HuH-7 (cell line): ENCODE measurements around the gene S100A8.
"Not testable (repeated sequence)": the region's sequence is repeated elsewhere in the genome, so short reads cannot be mapped to it uniquely, and the experiment has no call there.

Experiments used
- DNase-seq: peaks from one replicate; pipeline ENCODE4 v3.0.0; 2011; ENCODE audit warnings: low spot score

Gene S100A8

GRCh38 chr1:153390938-153391710 is at the start of gene S100A8:
TSS of gene S100A8 (minus strand) at chr1:153391073. CDS start at chr1:153390535, 538 bp downstream.
- DNase-seq = no peak

DNA sequence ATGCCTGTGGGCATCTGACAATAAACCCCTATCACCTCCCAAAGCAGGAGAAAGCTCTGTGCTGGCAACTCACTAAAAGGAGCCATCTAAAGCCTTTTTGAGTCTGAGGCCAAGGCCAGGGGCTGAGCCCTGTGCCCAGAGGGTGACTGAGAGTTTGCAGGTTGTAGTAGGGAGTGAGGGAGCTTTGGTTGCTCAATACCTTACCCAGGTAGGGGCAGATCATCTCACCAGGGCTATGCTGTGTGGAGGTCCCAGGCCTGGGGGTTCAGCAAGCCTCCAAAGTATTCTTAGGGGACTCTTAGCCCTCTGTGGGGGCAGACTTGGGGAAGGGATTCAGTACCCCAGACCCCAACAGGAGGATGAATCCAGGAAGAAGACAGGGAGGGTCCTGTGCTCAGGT is 48.4 kb upstream of the S100A8 start:
- DNase-seq = no peak

DNA sequence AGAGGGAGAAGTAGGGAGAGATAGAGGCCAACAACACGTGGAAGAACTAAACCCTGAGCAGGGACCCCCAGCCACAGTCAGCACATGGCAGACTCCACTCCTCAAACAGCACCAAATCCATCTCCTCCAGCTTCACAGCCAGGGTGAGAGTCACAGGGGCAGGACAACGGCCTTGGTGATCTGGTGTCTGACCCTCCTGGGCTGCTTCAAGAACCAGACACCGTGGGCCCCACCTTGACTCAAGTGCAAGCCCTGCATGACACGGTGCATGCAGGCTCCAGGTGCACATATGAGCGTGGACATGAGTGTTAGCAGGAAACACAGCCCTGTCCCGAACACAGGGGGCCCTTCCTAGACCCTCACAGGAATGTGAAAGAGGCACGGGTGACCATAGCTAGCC is 47.7 kb upstream of the S100A8 start:
- DNase-seq = no peak

DNA sequence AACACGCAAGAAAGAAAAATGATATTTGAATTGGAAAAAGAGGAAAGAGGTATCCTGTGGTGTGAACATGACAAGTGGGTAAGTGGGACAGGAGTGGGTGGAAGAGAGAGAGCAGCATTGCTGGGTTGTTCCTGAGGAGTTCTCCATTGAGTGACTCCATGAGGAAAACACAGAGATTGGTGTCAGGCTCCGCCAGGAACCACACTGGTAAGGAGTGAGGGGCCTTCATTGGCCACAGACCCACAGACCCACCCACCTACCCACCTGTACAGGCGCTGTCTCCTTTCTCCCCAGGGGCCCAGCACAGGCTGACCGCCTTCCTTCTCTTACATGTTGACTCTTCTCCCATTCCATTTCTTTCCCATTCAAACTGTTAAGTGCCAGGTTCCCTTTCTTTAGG is 46.4 kb upstream of the S100A8 start:
- DNase-seq = no peak

- DNase-seq = no peak
Measured at GRCh38 chr1:153434746-153435455, 44.0 kb upstream of the S100A8 start.

GRCh38 chr1:153432874-153433681 is 42.2 kb upstream of the S100A8 start:
- no peak for DNase-seq

DNA sequence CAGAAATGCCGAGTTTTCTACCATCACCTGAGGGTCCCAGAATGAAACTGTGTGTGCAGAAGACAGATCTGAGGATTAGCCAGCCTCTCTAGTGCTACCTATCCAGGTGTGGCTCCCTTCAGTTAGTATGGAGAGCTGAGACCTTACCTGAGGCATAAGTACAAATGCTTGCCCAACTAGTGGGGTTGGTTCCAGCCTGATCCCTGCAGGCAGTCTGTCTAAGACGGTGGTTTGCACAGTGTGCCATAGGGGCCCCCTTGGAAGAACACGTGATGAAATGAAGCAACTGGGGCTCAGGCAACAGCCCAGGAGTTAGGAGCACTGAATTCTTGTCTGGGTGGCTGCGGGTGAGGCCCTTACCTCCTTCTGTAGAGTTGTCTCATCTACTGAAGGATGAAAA is 41.1 kb upstream of the S100A8 start:
- no peak for DNase-seq

GRCh38 chr1:153431427-153431826 is 40.6 kb upstream of the S100A8 start:
- no peak for DNase-seq

DNA sequence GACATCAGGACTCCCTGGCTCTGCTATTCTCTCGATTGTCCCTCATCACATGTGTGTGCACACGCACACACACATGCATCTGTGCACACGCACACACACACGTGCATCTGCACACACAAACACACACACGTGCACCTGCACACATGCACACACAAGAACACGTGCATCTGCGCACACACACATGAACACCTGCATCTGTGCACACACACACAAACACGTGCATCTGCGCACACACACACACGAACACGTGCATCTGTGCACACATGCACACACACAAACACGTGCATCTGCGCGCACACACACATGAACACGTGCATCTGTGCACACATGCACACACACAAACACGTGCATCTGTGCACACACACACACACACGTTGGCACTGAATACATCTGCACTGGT is 40.1 kb upstream of the S100A8 start:
- DNase-seq = no peak

DNA sequence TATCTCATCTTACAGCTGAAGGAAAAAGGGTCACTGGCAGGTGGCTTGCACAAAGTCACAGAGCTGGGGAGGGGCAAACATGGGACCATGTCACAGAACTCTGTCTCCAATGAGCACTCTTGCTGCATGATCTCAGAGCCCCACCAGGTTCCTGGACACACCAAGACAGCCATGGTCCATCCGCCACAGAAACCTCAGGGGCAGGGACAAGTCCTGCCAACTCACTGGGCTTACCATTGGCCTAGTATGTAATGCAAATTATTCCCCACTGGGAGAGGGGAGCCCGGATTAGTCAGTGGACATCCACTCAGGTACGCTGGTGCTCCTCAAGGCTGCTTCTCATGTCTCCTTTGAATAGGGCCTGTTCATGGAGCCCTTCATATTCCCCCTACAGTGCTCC is 39.7 kb upstream of the S100A8 start:
- no peak for DNase-seq

DNA sequence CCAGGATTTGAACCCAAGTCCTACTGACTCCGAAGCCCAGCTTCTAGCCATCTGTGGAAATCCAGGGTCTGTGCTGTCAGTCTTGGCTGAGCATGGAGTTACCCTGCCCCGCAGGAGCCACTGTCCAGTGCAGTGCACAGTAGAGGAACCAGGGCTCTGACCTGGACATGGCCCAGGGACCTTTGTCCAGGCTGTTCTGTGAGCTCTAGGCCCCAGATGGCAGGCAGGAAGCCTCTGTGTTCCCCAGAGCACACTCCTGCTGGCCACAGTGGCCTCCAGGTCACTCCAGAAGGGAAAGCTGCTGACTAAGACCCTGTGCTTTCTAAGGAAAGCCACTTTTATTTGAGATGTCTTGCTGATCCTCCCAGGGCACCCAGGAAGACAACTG is 39.3 kb upstream of the S100A8 start:
- no peak for DNase-seq

GRCh38 chr1:153429266-153430165 is 38.6 kb upstream of the S100A8 start:
- DNase-seq = no peak

DNA sequence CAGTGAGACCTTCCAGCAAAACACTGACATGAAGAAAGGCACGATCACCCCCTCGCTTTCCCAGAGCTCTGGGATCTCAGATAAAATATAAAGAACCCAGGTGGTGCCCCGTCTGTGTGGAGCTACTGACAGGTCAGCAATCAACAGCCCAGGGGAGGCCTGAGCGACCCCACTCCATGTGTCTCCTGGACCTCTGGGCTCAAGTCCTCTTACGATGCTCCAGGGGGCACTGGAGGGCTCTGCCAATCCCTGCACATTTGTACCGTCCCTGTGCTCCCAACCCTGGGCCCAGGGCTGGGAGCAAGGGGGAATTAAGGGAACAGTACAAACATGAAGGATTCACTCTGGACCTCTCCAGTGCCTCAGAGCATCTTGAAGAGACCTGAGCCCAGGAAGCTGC is 37.9 kb upstream of the S100A8 start:
- no peak for DNase-seq

GRCh38 chr1:153428073-153428638 is 37.3 kb upstream of the S100A8 start:
- no peak for DNase-seq

DNA sequence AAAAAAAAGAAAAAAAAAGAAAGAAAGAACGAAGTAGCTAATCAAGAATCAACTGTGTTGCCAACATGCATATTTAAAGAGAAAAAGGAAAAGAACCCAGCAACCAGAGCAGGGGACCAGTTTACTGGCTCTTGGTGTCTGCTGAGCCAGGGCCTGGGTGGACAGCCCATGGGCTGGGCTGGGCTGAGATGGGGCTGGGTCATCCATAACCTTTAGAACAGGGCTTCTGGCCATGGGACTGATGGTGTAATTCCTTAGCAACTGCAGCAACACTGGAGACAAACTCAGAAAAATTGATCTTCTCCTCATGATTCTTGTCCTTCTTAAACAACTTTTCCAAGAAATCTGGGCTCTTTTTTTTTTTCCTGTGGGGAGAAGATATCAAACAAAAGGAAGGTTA is 35.9 kb upstream of the S100A8 start:
- DNase-seq = no peak

GRCh38 chr1:153422450-153423068 is 31.7 kb upstream of the S100A8 start:
- peak; percentile 38 for DNase-seq

DNA sequence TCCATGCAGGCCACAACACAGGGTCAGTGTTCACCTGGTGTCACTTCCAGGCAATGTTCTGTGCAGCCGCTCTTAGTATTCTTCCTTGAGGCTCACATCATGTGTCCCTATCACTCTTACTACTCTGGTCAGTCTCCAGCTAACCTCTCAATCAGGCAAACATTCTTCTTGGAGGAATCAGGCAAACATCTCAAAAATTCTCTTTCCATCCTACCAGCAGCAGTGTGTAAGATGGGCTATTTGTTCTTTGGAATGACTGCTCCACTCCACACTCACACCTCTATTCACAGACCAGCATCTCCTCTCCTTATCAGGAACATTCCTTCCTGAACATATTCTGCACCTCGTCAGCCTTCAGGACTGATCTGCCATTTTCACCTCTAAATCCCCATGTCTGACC is 29.4 kb upstream of the S100A8 start:
- no peak for DNase-seq

- not testable (repeated sequence) for DNase-seq
Measured at GRCh38 chr1:153419436-153419793, 28.5 kb upstream of the S100A8 start.

GRCh38 chr1:153418758-153419435 is 28.0 kb upstream of the S100A8 start:
- DNase-seq = not testable (repeated sequence)

GRCh38 chr1:153417136-153417888 is 26.4 kb upstream of the S100A8 start:
- no peak for DNase-seq
